Uterus (tissue), 4 donors: ENCODE data around the gene SYNJ2. TPM values are rescaled to one million over a fixed set of nuclear protein-coding genes. Genes with fewer than 3 reads are reported as not detected.
A peak's percentile ranks its signal among the peaks of the same experiment; 100 is the strongest.

Experiments used
- DNase-seq, 2 donors: peaks; one replicate each; pipeline ENCODE4 v3.0.0-alpha.2; 2019 to 2020
- H3K27ac ChIP-seq, 2 donors: fragments of 200-600 bp; sonication (generic); 1 replicate in 1 of 2; 2 replicates in 1 of 2; pipeline ENCODE4 v1.5.1; 2016 to 2018
- H3K27me3 ChIP-seq, 2 donors: fragments of 200-600 bp; sonication (generic); one replicate each; pipeline ENCODE4 v1.5.1; 2018 to 2019; ENCODE audit warnings: control low read depth in 1 of 2
- H3K36me3 ChIP-seq, 2 donors: fragments of 200-600 bp; sonication (generic); one replicate each; pipeline ENCODE4 v1.5.1; 2019; ENCODE audit warnings: control low read depth in 1 of 2
- H3K4me1 ChIP-seq, 2 donors: fragments of 200-600 bp; sonication (generic); one replicate each; pipeline ENCODE4 v1.5.1; 2018 to 2019; ENCODE audit warnings: control low read depth in 1 of 2
- H3K4me3 ChIP-seq, 2 donors: fragments of 200-600 bp; sonication (generic); 1 replicate in 1 of 2; 2 replicates in 1 of 2; pipeline ENCODE4 v1.5.1; 2018 to 2019; ENCODE audit warnings: mild to moderate bottlenecking in 1 of 2
- H3K9me3 ChIP-seq, 2 donors: fragments of 200-600 bp; sonication (generic); one replicate each; pipeline ENCODE4 v1.5.1; 2019; ENCODE audit warnings: control low read depth in 1 of 2
- CTCF ChIP-seq, 4 experiments: fragments of 200-600 bp in 2 of 4; fragments of 450-650 bp in 2 of 4; sonication (generic) in 2 of 4; IDR thresholded peaks; one replicate each; pipeline ENCODE4 v1.5.1; 2016 to 2019; ENCODE audit warnings: antibody characterized with exemption in 4 of 4, mild to moderate bottlenecking in 2 of 4, moderate library complexity in 1 of 4
- POLR2A ChIP-seq, 2 donors: fragments of 450-650 bp; IDR thresholded peaks; one replicate each; pipeline ENCODE4 v1.6.1; 2016; ENCODE audit warnings: antibody characterized with exemption in 2 of 2, mild to moderate bottlenecking in 1 of 2, moderate library complexity in 1 of 2
- intact Hi-C: fragments of 100-400 bp; cut with DNase I; formaldehyde crosslinking; loops from one replicate; pipeline ENCODE4 v1.15.1; 2023; ENCODE audit warnings: low total_unique reads
- total RNA-seq, 4 donors: library from RNA; depleted of rRNA in 3 of 4; stranded (reverse); fragments of >200 nt in 3 of 4; gene quantifications; one replicate each; pipeline versions ENCODE4 v1.1.0 to v1.2.4, GENCODE V29; 2014 to 2023
- donor health status: DM: yes; HTN: yes; CAD: no.

Gene SYNJ2
- total RNA-seq, 4 donors from 2014 or later: 9.5 to 32.2 (median 13.5) TPM

DNA sequence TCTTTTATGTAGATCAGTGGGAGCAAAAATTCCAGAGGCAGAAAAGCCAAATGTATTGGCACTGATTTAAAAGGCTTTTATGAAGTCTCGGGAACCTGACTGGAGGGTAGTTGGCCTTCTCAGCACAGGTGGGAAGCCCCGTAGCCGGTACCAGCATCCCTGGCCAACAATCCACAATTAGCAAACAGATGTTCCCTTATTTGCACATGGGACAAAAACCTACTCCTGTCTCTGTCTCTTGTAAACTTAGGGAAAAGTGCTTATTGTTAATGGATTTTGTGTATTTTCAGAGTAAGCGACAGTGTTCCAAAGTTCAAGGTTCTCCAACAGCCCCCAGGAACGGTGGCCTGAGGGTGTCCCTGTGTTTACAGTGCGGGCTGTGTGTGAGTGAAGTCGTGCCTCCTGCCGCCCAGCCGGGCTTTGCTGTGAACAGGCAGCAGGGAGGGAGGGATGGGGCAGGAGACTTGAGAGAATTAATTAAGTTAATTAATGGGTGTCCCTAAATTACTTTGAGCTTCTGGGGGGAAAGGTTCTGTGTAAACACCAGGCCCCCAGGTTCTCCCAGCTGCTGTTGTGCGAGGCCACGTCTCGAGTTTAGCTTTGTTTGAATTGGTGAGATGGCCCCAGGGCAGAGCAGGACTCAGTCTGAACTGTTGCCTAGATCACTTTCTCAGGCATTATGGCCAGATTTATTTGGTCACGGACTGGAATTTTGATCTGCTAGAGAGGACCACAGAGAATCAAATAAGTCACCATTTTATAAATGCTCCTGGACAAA lies 3.9 kb downstream of the SYNJ2 start:
- intact Hi-C loops: no loop called here
- Histone ChIP-seq H3K27me3 (no peaks in the 10 kb centered on the region), H3K9me3 (no peaks in the 10 kb centered on the region), H3K27ac (peak overlapping the region in 1 of 2 donors; percentile 44), H3K4me3 (no peak overlapping the region), H3K36me3 (no peaks in the 10 kb centered on the region), H3K4me1 (peaks cover 0 to 10% of the 10 kb centered on the region in 2 donors)
- DNase-seq: peak in 1 of 2 donors; percentile 6
- TF ChIP-seq CTCF (IDR thresholded peaks at IDR 0.05): no peak
- TF ChIP-seq POLR2A (IDR thresholded peaks at IDR 0.05): no peak

GRCh38 chr6:157987788-157988699 lies 6.4 kb downstream of the SYNJ2 start:
- Histone ChIP-seq H3K4me3 (no peak overlapping the region), H3K27ac (peak overlapping the region in 1 of 2 donors; percentile 69), H3K9me3 (no peaks in the 10 kb centered on the region), H3K27me3 (no peaks in the 10 kb centered on the region), H3K36me3 (no peaks in the 10 kb centered on the region), H3K4me1 (peaks cover 0 to 12% of the 10 kb centered on the region in 2 donors)
- TF ChIP-seq CTCF (IDR thresholded peaks at IDR 0.05) (no peak), POLR2A (IDR thresholded peaks at IDR 0.05) (no peak)
- intact Hi-C loops: no loop called here
- DNase-seq: no peak

DNA sequence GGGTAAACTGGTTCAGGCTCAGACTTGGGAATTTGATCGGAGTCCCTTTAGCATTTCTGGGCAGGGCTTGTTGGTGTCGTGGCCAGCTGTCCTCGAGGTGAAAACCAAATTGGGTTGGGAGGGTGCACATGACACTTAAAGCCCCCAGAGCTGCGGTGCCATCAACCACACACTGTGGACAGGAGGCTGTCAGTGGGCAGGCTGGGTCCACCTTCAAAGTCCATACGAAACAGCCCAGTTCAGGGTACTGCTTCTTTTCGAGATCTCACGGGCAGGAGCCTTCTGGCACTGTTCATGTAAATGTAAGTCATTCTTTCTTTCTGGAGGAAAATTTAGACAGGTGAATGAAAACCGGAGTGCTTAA lies 7.0 kb downstream of the SYNJ2 start:
- Histone ChIP-seq H3K4me3 (no peak overlapping the region), H3K9me3 (no peaks in the 10 kb centered on the region), H3K36me3 (no peaks in the 10 kb centered on the region), H3K27me3 (no peaks in the 10 kb centered on the region), H3K27ac (peak overlapping the region; percentile 66 to 69), H3K4me1 (peaks cover 0 to 12% of the 10 kb centered on the region in 2 donors)
- intact Hi-C loops: no loop called here
- TF ChIP-seq CTCF (IDR thresholded peaks at IDR 0.05): no peak
- TF ChIP-seq POLR2A (IDR thresholded peaks at IDR 0.05): no peak
- DNase-seq: no peak

DNA sequence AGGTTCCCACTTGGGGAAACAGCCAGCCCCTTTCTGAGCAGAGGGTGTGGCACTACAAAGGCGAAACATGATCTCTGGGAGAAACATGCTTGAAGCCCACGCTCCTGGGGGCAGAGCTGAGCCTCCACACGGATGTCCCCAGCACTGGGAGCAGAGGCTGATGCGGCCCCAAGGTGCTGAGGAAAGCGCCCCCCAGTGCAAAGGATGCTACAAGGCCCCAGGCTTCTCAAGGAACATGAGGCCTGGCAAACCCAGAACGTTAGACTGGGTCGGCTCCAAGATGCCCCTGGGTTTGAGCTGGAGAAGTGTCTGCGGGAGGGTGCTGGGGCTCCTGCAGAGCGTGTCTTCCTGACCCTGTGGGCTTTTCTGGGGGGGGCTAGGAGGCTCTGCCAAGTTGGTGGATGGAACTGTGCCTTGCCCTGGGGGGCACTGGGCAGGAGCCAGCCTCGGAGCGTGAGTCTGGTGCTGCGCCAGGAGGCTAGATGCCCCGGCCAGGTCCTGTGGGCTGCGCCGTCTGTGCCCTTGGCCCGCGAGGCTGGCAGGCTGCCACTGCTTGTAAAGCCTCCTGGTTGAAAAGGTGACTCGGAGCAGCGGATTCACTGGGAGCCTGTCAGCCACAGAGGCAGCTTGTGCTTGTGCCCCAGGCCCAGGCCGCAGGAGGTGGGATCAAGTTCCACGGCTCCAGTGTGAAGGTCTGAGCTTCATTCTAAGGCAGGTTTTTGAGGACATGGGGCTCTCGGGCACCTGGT lies 8.1 kb downstream of the SYNJ2 start:
- TF ChIP-seq CTCF (IDR thresholded peaks at IDR 0.05) (no peak), POLR2A (IDR thresholded peaks at IDR 0.05) (no peak)
- Histone ChIP-seq H3K4me3 (no peak overlapping the region), H3K4me1 (peaks cover 0 to 12% of the 10 kb centered on the region in 2 donors), H3K9me3 (no peaks in the 10 kb centered on the region), H3K27me3 (no peaks in the 10 kb centered on the region), H3K36me3 (no peaks in the 10 kb centered on the region), H3K27ac (peak overlapping the region; percentile 66 to 69)
- peak; percentile 73 to 78 for DNase-seq
- intact Hi-C loops: no loop called here
